GM21526 (cell line): Measurements from ENCODE around the gene RIN3.
A peak's percentile ranks its signal among the peaks of the same experiment; 100 is the strongest.

Experiments used
- ATAC-seq: cut with Tn5 transposase; IDR thresholded peaks from one replicate; pipeline ENCODE4 v1.9.1; 2021; ENCODE audit warnings: moderate library complexity; ENCODE audit not compliant: unreplicated experiment, low FRiP score

RIN3 gene

DNA sequence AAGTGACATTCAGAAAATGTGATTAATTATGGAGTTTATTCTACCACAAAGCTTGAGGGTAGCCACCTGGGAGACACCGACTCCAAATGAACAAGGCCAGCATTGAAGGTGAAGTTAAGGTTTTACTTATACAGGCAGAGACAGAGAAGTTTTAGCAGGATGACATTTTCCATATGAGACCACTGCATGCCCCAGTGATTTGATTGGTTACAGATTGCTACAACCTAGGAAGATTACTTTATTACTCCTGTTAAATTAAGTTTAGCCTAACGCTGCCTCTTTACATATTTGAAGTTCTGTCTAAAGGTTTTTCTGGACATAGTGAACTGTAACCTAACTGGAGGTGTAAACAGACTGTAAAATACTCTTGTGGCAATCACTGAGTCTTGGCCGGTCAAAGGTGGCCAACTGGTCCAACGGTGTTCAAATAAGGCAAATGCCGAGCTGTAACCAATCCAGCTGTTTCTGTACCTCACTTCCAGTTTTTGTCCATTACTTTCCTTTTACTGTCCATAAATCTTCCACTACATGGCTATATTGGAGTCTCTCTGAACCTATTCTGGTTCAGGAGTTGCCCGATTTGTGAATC lies 57.2 kb downstream of the RIN3 start:
- no peak for ATAC-seq

- ATAC-seq = no peak
Observed at GRCh38 chr14:92572050-92572449, 58.5 kb downstream of the RIN3 start.

DNA sequence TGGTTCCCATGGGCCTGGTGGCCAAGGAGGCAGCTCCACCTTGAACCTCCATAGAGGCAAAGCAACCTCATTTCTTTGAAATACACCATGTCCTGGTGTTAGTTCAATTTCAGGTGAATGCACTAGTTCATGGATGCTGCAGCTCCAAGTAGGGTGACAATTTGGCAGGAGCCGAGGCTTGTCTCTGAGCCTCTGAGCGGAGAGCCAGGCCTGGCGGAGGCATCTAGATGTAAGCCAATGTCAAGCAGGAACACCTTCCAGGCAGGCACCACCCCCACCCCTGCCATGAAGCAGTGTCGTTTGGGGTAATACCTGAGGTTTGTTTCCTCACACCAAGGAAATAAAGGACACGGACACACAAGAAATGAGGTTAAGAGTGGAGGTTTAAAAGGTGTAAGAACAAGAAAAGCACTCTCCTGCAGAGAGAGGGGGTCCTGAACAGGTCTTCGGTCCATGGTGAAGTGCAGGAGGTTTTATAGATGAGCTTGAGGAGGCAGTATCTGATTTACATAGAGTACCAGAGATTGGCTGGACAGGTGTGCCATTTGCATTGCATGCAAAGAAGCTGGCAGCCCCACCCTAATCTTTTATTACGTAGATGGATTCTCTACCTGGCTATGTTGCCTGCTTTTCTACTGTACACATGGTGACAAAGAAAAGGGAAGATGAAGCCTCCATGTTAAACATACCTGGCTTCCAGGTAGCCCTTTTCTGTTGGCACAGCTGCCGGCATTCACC lies 60.3 kb downstream of the RIN3 start:
- ATAC-seq = no peak

- no peak for ATAC-seq
Observed at GRCh38 chr14:92575061-92575747, 61.6 kb downstream of the RIN3 start.

DNA sequence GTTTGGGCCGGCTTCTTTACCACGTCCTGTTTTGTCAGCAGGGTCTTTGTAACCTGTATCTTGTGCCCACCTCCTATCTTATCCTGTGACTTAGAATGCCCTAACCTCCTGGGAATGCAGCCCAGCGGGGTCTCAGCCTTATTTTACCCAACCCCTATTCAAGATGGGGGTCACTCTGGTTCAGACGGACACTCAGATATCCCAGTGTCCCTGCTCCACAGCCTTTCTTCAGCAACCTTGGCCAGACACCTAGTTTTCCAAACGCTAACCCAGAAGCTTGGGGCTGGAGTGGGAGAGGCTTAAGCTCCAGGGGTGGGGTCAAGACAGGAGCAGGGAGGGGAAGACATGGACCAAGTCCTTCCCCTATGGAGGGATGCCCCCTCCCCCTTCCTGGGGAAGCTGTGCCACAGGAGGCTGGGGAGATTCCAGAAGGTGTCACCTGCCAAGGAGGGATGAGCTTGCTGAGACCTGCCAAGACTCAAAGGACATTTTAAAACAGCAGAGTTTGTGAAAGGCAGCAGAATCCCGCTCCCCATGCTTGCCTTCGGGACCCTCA lies 62.2 kb downstream of the RIN3 start:
- no peak for ATAC-seq

GRCh38 chr14:92577321-92577742 lies 63.8 kb downstream of the RIN3 start:
- peak; percentile 79 for ATAC-seq

GRCh38 chr14:92578511-92578910 lies 64.9 kb downstream of the RIN3 start:
- ATAC-seq = no peak

- ATAC-seq = no peak
Observed at GRCh38 chr14:92579244-92579936, 65.8 kb downstream of the RIN3 start.

DNA sequence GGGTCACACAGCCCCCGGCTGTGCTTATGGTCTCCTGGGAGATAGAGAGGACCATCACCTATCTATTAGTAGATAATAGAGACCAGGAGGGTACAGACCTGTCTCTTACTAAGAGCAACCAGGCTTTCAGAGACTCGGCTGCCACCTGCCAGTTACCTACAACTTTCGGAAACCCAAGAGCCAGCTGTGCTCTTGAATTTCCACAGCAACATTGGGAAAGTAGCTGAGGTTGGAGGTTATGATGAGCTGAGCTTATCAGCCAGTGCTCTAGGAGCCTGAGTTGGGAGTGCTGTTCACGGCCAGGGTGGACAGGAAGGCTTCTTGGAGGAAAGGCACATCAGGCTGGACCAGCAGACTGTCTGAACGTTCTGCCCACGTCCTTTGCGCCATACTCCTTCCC lies 67.6 kb downstream of the RIN3 start:
- no peak for ATAC-seq

GRCh38 chr14:92581966-92582566 lies 68.5 kb downstream of the RIN3 start:
- no peak for ATAC-seq

- peak; percentile 40 for ATAC-seq
Observed at GRCh38 chr14:92582706-92583452, 69.3 kb downstream of the RIN3 start.

GRCh38 chr14:92584220-92584619 lies 70.6 kb downstream of the RIN3 start:
- ATAC-seq = no peak

GRCh38 chr14:92584816-92585215 lies 71.2 kb downstream of the RIN3 start:
- ATAC-seq = no peak

DNA sequence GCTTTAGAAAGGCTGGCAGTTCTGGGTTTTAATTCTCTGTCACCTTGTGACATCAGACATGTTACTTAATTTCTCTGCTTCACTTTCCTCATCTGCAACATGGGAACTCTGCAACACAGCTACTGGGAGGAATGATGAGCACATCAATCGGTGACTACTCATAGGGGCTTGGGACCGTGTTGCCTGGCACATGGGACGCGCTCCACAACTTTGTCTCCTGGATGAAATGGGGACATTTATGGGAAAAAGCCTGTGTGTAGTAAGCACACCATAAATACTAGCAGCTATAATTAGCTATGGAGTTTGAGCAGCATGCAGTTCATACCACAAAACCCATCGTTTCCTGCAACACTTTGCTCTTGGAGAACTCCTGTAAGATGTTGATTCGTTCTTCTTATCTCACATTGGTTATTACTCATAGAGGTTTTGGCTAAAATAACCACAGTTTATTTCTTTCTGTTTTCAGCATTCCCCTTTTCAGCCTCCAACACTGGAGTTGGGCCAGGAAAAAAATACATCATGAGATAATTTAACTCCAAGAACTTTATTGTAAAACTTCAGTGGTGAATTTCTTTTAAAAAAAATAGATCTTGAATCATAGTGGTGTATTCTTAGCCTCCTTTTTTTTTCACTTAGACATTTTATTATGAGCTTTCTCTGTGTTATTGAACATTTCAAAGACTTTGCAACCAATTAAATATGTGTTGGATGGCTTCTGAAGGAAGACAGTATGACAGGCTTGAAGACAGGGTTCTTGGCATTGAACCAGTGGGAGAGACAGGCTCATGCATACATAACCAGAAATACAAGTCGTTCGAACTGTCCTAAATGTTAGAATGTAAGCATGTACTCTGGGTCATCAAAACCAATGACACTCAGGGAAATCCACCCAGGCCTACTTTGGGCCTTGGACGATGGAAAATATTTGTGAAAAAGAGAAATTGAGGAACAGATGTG lies 72.7 kb downstream of the RIN3 start:
- ATAC-seq = no peak

DNA sequence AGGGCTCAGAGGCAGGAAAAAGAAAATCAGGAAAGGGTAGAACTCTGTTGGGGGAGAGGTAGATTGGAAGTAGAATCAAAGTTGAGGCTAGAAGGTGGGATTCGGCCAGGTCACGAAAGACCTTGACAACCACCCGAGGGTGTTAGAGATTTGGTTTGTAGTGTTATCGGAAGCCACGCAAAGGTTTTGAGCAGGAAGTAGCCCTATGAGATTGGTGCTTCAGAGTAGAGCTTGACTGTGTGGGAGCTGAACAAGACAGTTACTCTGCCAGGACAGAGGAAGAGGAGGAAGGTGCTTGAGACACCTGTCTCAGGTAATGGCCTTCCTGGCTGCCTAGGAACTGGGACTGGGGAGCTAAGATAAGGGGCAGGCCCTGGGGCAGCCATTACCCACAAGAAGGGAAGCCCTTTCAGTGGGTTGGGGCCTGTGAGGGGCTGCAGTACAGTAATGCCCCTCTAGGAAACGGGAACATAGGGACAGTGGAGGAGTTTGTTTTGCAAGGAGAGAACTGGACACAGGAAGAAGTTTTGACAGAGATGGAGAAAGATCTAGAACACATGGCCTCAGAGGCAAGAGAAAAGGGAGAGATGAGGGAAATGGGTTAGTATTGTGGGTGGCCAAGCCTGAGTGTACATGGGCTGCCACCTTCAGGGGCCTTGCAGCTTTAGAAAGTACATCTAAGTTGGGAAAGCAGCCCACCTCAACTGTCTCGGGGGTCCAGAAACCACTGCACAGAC lies 73.5 kb downstream of the RIN3 start:
- ATAC-seq = no peak

DNA sequence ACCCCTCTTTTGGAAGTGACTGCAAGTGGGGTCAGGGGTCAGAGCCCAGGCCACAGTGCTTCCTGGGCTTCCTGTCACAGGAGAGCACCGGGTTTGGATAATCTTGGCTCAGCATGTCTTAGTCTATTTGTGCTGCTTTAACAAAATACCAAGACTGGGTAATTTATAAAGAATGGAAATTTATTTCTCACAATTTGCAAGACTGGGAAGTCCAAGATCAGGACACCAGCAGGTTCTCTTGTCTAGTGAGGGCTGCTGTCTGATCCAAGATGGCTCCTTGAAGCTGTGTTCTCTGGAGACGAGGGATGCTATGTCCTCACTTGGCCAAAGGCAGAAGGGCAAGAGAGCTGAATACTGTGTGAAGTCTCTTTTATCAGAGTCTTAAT lies 74.1 kb downstream of the RIN3 start:
- no peak for ATAC-seq

GRCh38 chr14:92589213-92589852 lies 75.8 kb downstream of the RIN3 start:
- peak; percentile 51 for ATAC-seq

GRCh38 chr14:92590176-92590575 lies 76.6 kb downstream of the RIN3 start:
- ATAC-seq = no peak
